Stimulated activated CD4-positive, alpha-beta T cell treated with anti-CD3 and anti-CD28 coated beads, Interleukin-4, amount 100 ng/mL, for 24 hours (primary cell): ENCODE data around the gene EPHA1.

Experiments used
- DNase-seq: peaks from one replicate; pipeline ENCODE4 v3.0.0-alpha.2; 2020

EPHA1 gene

GRCh38 chr7:143408686-143409561 lies at the start of gene EPHA1:
TSS of gene EPHA1 (minus strand) at chr7:143408856. CDS start at chr7:143408805, 51 bp downstream.
- DNase-seq = peak; percentile 48

GRCh38 chr7:143458263-143458662 lies 49.6 kb upstream of the EPHA1 start:
- no peak for DNase-seq

- no peak for DNase-seq
Measured at GRCh38 chr7:143456992-143457793, 48.5 kb upstream of the EPHA1 start.

DNA sequence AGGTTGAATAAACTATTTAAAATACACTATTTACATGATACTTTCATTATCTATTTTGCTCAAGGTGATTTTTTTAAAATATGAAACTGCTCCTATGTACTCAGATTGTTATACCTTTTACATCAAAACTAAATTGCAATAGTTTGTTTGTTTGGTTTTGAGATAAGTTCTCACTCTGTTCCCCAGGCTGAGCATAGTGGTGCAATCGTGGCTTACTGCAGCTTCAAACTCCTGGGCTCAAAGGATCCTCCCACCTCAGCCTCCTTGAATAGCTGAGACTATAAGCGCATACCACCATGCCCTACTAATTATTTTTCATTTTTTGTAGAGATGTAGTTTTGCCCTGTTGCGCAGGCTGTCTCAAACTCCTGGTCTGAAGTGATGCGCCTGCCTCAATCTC lies 47.3 kb upstream of the EPHA1 start:
- DNase-seq = no peak

GRCh38 chr7:143455491-143455890 lies 46.8 kb upstream of the EPHA1 start:
- no peak for DNase-seq

- no peak for DNase-seq
Measured at GRCh38 chr7:143454091-143454680, 45.5 kb upstream of the EPHA1 start.

DNA sequence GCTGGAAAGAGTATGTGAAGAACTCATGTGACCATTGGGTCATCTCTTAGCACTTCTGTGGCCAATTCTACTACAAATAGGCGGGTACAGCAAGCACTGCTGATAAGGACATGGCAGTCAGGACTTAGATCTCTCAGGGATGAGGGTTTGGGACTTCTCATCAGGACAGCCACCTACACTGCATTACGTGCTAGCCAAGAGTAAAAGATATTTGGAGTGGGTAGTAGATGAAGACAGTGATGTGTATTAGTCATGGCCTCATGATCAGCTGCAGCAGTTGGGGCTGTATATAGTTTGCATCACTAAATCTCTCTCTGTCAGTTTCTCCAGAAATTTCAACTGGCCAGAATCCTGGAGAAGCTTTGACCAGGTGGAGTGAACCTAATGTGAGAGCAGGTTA lies 43.8 kb upstream of the EPHA1 start:
- no peak for DNase-seq

- no peak for DNase-seq
Measured at GRCh38 chr7:143451746-143452145, 43.1 kb upstream of the EPHA1 start.

DNA sequence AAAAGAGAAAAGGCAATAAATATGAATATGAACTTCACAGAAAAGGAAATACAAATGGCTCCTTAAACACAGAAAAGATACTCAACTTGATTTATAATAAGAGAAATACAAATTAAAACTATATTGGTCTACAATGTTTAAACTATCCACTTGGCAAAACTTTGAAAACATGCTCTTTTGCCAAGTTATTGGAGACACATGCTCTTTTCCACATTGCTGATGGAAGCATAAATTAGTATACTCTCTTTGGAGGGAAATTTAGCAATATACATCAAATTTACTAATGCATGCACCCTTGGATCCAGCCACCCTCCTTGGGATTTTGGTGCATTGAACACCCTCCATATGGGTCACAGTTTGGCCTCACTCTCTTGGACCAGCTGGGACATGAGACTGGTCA lies 42.5 kb upstream of the EPHA1 start:
- DNase-seq = no peak

DNA sequence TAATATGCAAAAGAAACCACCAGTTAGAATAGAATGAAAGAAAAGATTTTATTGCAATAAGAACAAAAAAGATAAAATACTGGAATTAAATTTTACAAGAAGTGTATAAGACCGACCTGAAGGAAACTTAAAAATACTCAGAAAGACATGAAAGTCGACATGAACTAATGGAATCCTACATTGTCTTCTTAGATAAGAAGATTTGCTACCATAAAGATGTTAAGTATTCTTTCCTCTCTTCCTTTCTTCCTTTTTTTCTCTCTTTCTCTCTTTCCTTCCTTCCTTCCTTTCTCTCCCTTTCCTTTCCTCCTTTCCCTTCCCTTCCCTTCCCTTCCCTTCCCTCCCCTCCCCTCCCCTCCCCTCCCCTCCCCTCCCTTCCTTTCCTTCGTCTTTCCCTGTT lies 41.1 kb upstream of the EPHA1 start:
- DNase-seq = no peak

- no peak for DNase-seq
Measured at GRCh38 chr7:143448429-143448828, 39.8 kb upstream of the EPHA1 start.

GRCh38 chr7:143447466-143447865 lies 38.8 kb upstream of the EPHA1 start:
- DNase-seq = no peak

DNA sequence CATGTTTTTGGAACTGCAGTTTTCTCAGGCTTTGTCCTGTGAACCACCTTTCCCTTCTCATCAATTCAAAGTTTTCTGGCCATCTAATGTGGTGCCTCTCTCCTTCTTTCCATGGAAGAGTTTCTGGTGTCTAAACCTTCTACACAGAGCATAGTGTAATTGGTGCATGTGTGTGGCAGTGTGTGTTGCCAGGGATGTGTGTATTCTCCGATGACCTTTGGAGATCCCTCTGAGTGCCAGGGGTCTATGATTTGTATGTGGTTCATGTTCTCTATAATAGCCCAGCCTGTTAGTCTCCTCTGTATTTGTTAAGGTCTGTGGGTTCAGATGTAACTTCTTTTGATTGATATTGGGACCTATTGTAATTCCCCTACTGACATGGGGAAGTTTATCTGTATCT lies 36.1 kb upstream of the EPHA1 start:
- no peak for DNase-seq

- no peak for DNase-seq
Measured at GRCh38 chr7:143444063-143444782, 35.6 kb upstream of the EPHA1 start.

- no peak for DNase-seq
Measured at GRCh38 chr7:143443153-143443552, 34.5 kb upstream of the EPHA1 start, which contains the start of gene TAS2R60. TSS of gene TAS2R60 (plus strand) at chr7:143443453. CDS start at chr7:143443453, 0 bp downstream.

- no peak for DNase-seq
Measured at GRCh38 chr7:143439866-143440265, 31.2 kb upstream of the EPHA1 start.

GRCh38 chr7:143437578-143437977 lies 28.9 kb upstream of the EPHA1 start:
- DNase-seq = no peak

DNA sequence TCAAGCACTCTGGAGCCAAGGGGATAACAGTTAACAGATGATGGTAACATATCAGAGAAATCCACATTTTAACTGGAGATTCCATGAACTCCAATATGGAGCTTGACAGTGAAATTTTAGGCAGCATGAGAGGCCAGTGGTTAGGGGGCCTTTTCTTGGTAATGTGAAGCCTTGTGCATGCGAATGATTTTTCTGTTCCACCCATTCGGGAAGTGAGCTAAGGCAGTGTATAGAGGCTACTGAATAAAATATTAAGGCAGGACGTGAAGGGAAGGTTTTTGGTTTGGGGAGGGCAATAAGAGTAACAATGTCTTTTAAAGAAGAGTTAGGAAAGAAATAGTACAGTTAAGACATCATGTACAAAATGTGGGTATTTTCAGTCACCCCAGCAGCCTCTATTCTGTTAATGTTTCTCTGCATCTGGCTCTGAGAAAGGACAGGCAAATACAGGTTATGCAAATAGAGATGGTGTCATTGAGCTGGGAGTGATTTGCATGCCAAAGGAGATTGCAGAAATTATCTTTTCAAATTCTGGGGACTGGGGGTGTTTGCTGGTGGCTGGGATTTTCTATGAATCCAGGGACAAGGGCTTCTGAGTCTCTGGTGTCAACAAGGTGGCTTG lies 27.8 kb upstream of the EPHA1 start:
- DNase-seq = no peak

DNA sequence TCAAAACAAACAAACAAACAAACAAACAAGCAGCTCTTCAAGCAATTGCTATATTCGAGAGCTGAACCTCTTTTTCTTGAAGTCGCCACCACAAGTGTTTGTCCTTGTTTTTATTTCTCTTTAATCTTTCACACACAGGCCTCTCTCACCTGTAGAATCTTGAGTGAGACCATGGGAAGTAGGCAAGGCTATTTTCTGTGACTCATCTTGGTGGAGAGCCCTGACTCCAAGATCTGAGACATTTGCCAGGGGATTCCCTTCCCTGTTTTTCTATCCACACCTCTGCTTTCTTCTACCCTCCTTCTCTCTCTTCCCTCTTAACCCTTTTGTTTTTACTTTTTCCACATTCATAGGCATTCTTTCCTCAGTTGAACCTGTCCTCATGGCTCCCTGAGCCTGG lies 26.6 kb upstream of the EPHA1 start:
- DNase-seq = no peak

DNA sequence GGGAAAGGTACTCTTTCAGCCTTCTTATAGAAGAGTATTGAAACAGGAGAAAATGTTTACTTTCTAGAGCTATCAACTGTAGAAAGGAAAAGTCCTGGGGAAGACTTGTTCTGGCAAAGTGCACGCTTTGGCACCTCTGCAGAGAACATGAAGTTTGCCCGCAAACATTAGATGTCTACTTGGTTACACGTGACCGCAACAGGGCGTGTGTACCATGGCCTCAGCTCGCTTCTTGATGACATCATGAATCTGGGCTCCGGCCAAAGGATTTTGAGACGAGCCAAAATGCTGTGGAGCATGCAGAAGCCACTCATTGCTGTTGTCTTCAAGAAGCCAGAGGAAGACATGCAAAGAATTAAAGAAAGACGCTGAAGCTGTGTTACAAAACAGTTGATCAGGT lies 26.0 kb upstream of the EPHA1 start:
- no peak for DNase-seq

DNA sequence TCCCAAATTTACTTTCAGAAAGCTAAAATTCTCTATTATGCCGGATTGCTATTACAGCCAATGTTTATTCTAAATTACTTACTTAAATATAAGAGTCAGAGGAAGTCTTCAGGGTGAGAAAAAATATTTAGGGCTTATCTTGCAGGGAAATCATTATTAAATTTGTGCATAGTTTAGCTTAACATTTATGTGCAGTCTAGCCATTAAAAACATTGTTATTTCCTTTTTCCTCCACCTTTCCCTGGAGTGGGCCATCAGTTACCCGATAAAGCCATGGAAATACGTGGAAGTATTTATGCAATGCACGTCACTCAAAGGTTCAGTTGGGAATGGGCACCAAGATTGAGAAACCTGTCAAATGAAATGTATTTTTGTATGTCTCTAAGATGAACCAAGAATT lies 25.1 kb upstream of the EPHA1 start:
- DNase-seq = no peak

GRCh38 chr7:143431109-143431508 lies 22.5 kb upstream of the EPHA1 start:
- no peak for DNase-seq
